Chondrocyte (in vitro differentiated cells): Measurements from ENCODE around the gene FTSJ3. TPM values are rescaled to one million over a fixed set of nuclear protein-coding genes. Genes with fewer than 3 reads are reported as not detected.
A peak's percentile ranks its signal among the peaks of the same experiment; 100 is the strongest.

Experiments
- DNase-seq: peaks from one replicate; pipeline ENCODE4 v3.0.0; 2021; ENCODE audit warnings: mixed read lengths, low spot score
- H3K27ac Mint-ChIP-seq: one replicate; pipeline ENCODE4 v1.8.0; 2021; ENCODE audit warnings: mild to moderate bottlenecking, moderate library complexity, mixed read lengths; ENCODE audit not compliant: unreplicated experiment
- H3K27me3 Mint-ChIP-seq: 2 replicates; pipeline ENCODE4 v1.8.0; 2021; ENCODE audit warnings: low read depth, mixed read lengths
- H3K36me3 Mint-ChIP-seq: 2 replicates; pipeline ENCODE4 v1.8.0; 2021; ENCODE audit warnings: low read depth, mixed read lengths
- H3K4me1 Mint-ChIP-seq: 2 replicates; pipeline ENCODE4 v1.8.0; 2021; ENCODE audit warnings: low read depth, mild to moderate bottlenecking, mixed read lengths
- H3K4me3 Mint-ChIP-seq: one replicate; pipeline ENCODE4 v1.8.0; 2021; ENCODE audit warnings: mild to moderate bottlenecking, moderate library complexity, mixed read lengths; ENCODE audit not compliant: unreplicated experiment
- H3K9me3 Mint-ChIP-seq: 2 replicates; pipeline ENCODE4 v1.8.0; 2021; ENCODE audit warnings: low read depth, mixed read lengths
- CTCF ChIP-seq: fragments of 200-600 bp; sonication (generic); IDR thresholded peaks from 2 replicates; pipeline ENCODE4 v1.5.0; 2021; ENCODE audit warnings: antibody characterized with exemption, mild to moderate bottlenecking, moderate library complexity
- total RNA-seq: library from RNA; stranded (reverse); gene quantifications from 3 replicates; pipeline ENCODE4 v1.2.1, GENCODE V29; 2021

FTSJ3 gene
- total RNA-seq, 1 donor from 2014 or later, result 26.5 TPM

DNA sequence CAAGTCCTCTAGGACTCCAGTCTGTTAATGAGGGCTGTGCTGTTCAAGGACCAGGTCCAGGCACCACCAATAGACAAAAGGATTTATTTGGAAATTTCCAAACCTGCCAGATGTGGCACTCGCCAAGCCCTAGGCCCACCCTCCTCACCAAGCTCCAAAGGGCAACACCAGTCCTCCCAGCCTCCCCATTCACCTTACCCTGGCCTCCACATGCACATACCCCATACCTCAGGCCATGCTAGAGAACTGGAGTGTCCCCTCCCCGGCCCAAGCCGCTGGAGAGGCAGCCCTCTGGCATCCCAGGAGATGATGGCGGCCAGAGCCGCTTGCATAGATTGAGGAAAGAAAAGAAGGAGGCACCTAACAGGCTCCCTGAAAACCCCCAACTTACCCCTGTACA is 4.6 kb upstream of the FTSJ3 start:
- no peaks in the 10 kb centered on the region for H3K27me3 Mint-ChIP-seq
- no peak overlapping the region for H3K4me3 Mint-ChIP-seq
- no peak overlapping the region for H3K27ac Mint-ChIP-seq

GRCh38 chr17:63831505-63831904 is 4.0 kb upstream of the FTSJ3 start:
- no peaks in the 10 kb centered on the region for H3K27me3 Mint-ChIP-seq
- no peak overlapping the region for H3K4me3 Mint-ChIP-seq
- no peak for DNase-seq
- H3K4me1 Mint-ChIP-seq, result peaks cover 22% of the 10 kb centered on the region
- TF ChIP-seq CTCF, result no peak
- H3K27ac Mint-ChIP-seq, result no peak overlapping the region
- H3K9me3 Mint-ChIP-seq, result no peaks in the 10 kb centered on the region
- peaks cover 29% of the 10 kb centered on the region for H3K36me3 Mint-ChIP-seq

More for the DNA sequence above, 4.6 kb upstream of the FTSJ3 start:
- no peaks in the 10 kb centered on the region for H3K9me3 Mint-ChIP-seq
- H3K4me1 Mint-ChIP-seq, result peaks cover 22% of the 10 kb centered on the region
- no peak for DNase-seq
- peaks cover 29% of the 10 kb centered on the region for H3K36me3 Mint-ChIP-seq
- TF ChIP-seq CTCF, result no peak

GRCh38 chr17:63830904-63831491 is 3.5 kb upstream of the FTSJ3 start:
- H3K27me3 Mint-ChIP-seq, result no peaks in the 10 kb centered on the region
- peak overlapping the region; percentile 76 for H3K27ac Mint-ChIP-seq
- DNase-seq, result no peak
- peaks cover 27% of the 10 kb centered on the region for H3K4me1 Mint-ChIP-seq
- no peak overlapping the region for H3K4me3 Mint-ChIP-seq
- H3K36me3 Mint-ChIP-seq, result peaks cover 29% of the 10 kb centered on the region
- H3K9me3 Mint-ChIP-seq, result no peaks in the 10 kb centered on the region
- no peak for TF ChIP-seq CTCF

- Mint-ChIP-seq H3K27ac (no peak overlapping the region), H3K4me1 (peaks cover 34% of the 10 kb centered on the region), H3K9me3 (no peaks in the 10 kb centered on the region), H3K27me3 (no peaks in the 10 kb centered on the region), H3K4me3 (no peak overlapping the region), H3K36me3 (peaks cover 29% of the 10 kb centered on the region)
- no peak for DNase-seq
- no peak for TF ChIP-seq CTCF
Observed at GRCh38 chr17:63830278-63830677, 2.8 kb upstream of the FTSJ3 start.

- H3K27ac Mint-ChIP-seq, result no peak overlapping the region
- H3K36me3 Mint-ChIP-seq, result peaks cover 35% of the 10 kb centered on the region
- H3K4me1 Mint-ChIP-seq, result peaks cover 33% of the 10 kb centered on the region
- no peaks in the 10 kb centered on the region for H3K9me3 Mint-ChIP-seq
- no peak for TF ChIP-seq CTCF
- peak overlapping the region; percentile 4 for H3K4me3 Mint-ChIP-seq
- H3K27me3 Mint-ChIP-seq, result no peaks in the 10 kb centered on the region
- DNase-seq, result no peak
Observed at GRCh38 chr17:63828936-63829335, 1.5 kb upstream of the FTSJ3 start.
